ENCODE results near the gene UGT3A2.

DNA sequence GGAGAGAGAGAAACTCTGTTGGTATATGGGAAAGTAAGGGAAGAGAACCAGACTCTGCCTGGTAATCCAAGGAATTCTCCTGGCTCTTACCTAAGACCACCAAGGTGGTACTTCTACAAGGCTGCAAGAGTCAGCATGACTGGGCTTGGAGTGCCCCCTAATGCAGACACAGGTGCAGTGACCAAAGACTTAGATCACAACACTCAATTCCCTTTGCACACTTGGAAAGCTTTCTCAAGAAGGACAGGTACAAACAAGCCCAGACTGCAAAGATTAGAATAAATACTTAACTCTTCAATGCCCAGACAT is 25.2 kb downstream of the UGT3A2 start:
- TF ChIP-seq POLR2AphosphoS5 (IDR thresholded peaks at IDR 0.05; ENCODE audit: low read depth, low read length), result no peak
- TF ChIP-seq, protein P1, sequence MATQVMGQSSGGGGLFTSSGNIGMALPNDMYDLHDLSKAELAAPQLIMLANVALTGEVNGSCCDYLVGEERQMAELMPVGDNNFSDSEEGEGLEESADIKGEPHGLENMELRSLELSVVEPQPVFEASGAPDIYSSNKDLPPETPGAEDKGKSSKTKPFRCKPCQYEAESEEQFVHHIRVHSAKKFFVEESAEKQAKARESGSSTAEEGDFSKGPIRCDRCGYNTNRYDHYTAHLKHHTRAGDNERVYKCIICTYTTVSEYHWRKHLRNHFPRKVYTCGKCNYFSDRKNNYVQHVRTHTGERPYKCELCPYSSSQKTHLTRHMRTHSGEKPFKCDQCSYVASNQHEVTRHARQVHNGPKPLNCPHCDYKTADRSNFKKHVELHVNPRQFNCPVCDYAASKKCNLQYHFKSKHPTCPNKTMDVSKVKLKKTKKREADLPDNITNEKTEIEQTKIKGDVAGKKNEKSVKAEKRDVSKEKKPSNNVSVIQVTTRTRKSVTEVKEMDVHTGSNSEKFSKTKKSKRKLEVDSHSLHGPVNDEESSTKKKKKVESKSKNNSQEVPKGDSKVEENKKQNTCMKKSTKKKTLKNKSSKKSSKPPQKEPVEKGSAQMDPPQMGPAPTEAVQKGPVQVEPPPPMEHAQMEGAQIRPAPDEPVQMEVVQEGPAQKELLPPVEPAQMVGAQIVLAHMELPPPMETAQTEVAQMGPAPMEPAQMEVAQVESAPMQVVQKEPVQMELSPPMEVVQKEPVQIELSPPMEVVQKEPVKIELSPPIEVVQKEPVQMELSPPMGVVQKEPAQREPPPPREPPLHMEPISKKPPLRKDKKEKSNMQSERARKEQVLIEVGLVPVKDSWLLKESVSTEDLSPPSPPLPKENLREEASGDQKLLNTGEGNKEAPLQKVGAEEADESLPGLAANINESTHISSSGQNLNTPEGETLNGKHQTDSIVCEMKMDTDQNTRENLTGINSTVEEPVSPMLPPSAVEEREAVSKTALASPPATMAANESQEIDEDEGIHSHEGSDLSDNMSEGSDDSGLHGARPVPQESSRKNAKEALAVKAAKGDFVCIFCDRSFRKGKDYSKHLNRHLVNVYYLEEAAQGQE (IDR thresholded peaks at IDR 0.05; ENCODE audit: insufficient read depth in 1 of 2, low read depth in 2 of 2, low read length in 2 of 2), result no peak
